ENCODE results near the gene MMAB.

DNA sequence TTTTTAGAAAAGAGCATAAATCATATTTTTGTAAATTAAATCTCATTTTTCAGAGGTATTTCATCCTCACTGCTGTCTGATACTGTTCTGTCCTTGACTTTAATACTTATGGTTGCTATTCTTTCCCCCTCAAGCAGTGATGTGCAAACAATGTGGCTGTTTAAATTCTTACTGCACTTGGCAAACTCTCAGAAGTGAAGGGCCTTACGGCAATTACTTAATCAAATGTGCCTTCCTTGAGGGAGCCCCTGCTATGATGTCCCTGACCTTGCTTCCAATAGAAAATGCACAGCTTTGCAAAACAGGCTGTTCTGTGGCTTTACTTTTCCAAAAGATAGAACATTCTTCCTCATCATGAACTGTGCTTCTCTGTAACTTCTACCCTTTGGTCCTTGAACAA is 60.7 kb downstream of the MMAB start:
- TF ChIP-seq EP300 (IDR thresholded peaks at IDR 0.05) (no peak), POLR2AphosphoS5 (IDR thresholded peaks at IDR 0.05) (no peak), POLR2A (IDR thresholded peaks at IDR 0.05; ENCODE audit: low read depth) (no peak)
- TF ChIP-seq, protein P1, sequence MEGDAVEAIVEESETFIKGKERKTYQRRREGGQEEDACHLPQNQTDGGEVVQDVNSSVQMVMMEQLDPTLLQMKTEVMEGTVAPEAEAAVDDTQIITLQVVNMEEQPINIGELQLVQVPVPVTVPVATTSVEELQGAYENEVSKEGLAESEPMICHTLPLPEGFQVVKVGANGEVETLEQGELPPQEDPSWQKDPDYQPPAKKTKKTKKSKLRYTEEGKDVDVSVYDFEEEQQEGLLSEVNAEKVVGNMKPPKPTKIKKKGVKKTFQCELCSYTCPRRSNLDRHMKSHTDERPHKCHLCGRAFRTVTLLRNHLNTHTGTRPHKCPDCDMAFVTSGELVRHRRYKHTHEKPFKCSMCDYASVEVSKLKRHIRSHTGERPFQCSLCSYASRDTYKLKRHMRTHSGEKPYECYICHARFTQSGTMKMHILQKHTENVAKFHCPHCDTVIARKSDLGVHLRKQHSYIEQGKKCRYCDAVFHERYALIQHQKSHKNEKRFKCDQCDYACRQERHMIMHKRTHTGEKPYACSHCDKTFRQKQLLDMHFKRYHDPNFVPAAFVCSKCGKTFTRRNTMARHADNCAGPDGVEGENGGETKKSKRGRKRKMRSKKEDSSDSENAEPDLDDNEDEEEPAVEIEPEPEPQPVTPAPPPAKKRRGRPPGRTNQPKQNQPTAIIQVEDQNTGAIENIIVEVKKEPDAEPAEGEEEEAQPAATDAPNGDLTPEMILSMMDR (IDR thresholded peaks at IDR 0.05): no peak

Data from esophagus muscularis mucosa (tissue), 4 donors.